Chondrocyte (in vitro differentiated cells): Measurements from ENCODE around the gene DPYD. TPM values are rescaled to one million over a fixed set of nuclear protein-coding genes. Genes with fewer than 3 reads are reported as not detected.
A peak's percentile ranks its signal among the peaks of the same experiment; 100 is the strongest.

ENCODE experiments used
- DNase-seq: peaks from one replicate; pipeline ENCODE4 v3.0.0; 2021; ENCODE audit warnings: mixed read lengths, low spot score
- H3K27ac Mint-ChIP-seq: one replicate; pipeline ENCODE4 v1.8.0; 2021; ENCODE audit warnings: mild to moderate bottlenecking, moderate library complexity, mixed read lengths; ENCODE audit not compliant: unreplicated experiment
- H3K27me3 Mint-ChIP-seq: 2 replicates; pipeline ENCODE4 v1.8.0; 2021; ENCODE audit warnings: low read depth, mixed read lengths
- H3K36me3 Mint-ChIP-seq: 2 replicates; pipeline ENCODE4 v1.8.0; 2021; ENCODE audit warnings: low read depth, mixed read lengths
- H3K4me1 Mint-ChIP-seq: 2 replicates; pipeline ENCODE4 v1.8.0; 2021; ENCODE audit warnings: low read depth, mild to moderate bottlenecking, mixed read lengths
- H3K4me3 Mint-ChIP-seq: one replicate; pipeline ENCODE4 v1.8.0; 2021; ENCODE audit warnings: mild to moderate bottlenecking, moderate library complexity, mixed read lengths; ENCODE audit not compliant: unreplicated experiment
- H3K9me3 Mint-ChIP-seq: 2 replicates; pipeline ENCODE4 v1.8.0; 2021; ENCODE audit warnings: low read depth, mixed read lengths
- total RNA-seq: library from RNA; stranded (reverse); gene quantifications from 3 replicates; pipeline ENCODE4 v1.2.1, GENCODE V29; 2021
- TF ChIP-seq, protein P1 (sequence below): fragments of 200-600 bp; sonication (generic); IDR thresholded peaks from 2 replicates; pipeline ENCODE4 v1.5.0; 2021; ENCODE audit warnings: antibody characterized with exemption, mild to moderate bottlenecking, moderate library complexity

Gene DPYD
- total RNA-seq, 1 donor from 2014 or later = 5.3 TPM

GRCh38 chr1:97721221-97721620 lies 199.6 kb downstream of the DPYD start:
- H3K4me1 Mint-ChIP-seq = peaks cover 21% of the 10 kb centered on the region
- H3K4me3 Mint-ChIP-seq = no peak overlapping the region
- H3K27me3 Mint-ChIP-seq = no peaks in the 10 kb centered on the region
- TF ChIP-seq, protein P1, sequence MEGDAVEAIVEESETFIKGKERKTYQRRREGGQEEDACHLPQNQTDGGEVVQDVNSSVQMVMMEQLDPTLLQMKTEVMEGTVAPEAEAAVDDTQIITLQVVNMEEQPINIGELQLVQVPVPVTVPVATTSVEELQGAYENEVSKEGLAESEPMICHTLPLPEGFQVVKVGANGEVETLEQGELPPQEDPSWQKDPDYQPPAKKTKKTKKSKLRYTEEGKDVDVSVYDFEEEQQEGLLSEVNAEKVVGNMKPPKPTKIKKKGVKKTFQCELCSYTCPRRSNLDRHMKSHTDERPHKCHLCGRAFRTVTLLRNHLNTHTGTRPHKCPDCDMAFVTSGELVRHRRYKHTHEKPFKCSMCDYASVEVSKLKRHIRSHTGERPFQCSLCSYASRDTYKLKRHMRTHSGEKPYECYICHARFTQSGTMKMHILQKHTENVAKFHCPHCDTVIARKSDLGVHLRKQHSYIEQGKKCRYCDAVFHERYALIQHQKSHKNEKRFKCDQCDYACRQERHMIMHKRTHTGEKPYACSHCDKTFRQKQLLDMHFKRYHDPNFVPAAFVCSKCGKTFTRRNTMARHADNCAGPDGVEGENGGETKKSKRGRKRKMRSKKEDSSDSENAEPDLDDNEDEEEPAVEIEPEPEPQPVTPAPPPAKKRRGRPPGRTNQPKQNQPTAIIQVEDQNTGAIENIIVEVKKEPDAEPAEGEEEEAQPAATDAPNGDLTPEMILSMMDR = no peak
- DNase-seq = no peak
- peaks cover 8% of the 10 kb centered on the region for H3K36me3 Mint-ChIP-seq
- H3K27ac Mint-ChIP-seq = peak overlapping the region; percentile 41
- peaks cover 22% of the 10 kb centered on the region for H3K9me3 Mint-ChIP-seq

- H3K4me1 Mint-ChIP-seq = no peaks in the 10 kb centered on the region
Observed at GRCh38 chr1:97712980-97713379, 207.9 kb downstream of the DPYD start.

GRCh38 chr1:97711858-97712257 lies 209.0 kb downstream of the DPYD start:
- Mint-ChIP-seq H3K4me1 (no peaks in the 10 kb centered on the region), H3K27me3 (no peaks in the 10 kb centered on the region), H3K9me3 (peaks cover 3% of the 10 kb centered on the region), H3K4me3 (no peak overlapping the region), H3K36me3 (no peaks in the 10 kb centered on the region), H3K27ac (no peak overlapping the region)
- TF ChIP-seq, protein P1 = no peak
- no peak for DNase-seq

More at GRCh38 chr1:97712980-97713379, 207.9 kb downstream of the DPYD start:
- TF ChIP-seq, protein P1 = no peak
- no peak for DNase-seq
- peaks cover 9% of the 10 kb centered on the region for H3K9me3 Mint-ChIP-seq
- no peak overlapping the region for H3K4me3 Mint-ChIP-seq
- H3K36me3 Mint-ChIP-seq = peaks cover 5% of the 10 kb centered on the region
- H3K27me3 Mint-ChIP-seq = no peaks in the 10 kb centered on the region
- H3K27ac Mint-ChIP-seq = no peak overlapping the region

DNA sequence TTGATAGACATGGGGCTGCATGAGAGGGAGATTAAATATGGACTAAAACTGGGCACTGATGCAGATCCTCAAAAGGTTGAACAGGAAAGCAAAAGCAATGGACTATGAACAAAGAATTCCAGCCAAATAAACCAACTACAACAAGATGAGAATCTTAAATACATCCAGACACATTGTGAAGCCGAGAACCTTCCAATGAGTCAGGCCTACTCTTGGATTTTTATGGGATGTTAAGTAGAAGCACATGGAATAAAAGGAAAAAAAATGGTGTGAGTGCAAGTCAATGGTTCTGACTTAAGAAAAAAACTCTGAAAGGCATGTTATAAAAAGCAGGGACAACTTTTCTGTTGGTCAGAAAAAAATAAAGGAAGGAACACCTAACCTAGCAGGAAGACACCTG lies 227.2 kb downstream of the DPYD start:
- H3K9me3 Mint-ChIP-seq = no peaks in the 10 kb centered on the region
- no peaks in the 10 kb centered on the region for H3K27me3 Mint-ChIP-seq
- TF ChIP-seq, protein P1 = no peak
- no peak for DNase-seq
- H3K27ac Mint-ChIP-seq = no peak overlapping the region
- H3K36me3 Mint-ChIP-seq = peaks cover 4% of the 10 kb centered on the region
- no peak overlapping the region for H3K4me3 Mint-ChIP-seq
- H3K4me1 Mint-ChIP-seq = no peaks in the 10 kb centered on the region

- TF ChIP-seq, protein P1 = no peak
- no peaks in the 10 kb centered on the region for H3K9me3 Mint-ChIP-seq
- no peak for DNase-seq
- H3K27me3 Mint-ChIP-seq = no peaks in the 10 kb centered on the region
- no peak overlapping the region for H3K27ac Mint-ChIP-seq
- no peak overlapping the region for H3K4me3 Mint-ChIP-seq
- H3K4me1 Mint-ChIP-seq = no peaks in the 10 kb centered on the region
- H3K36me3 Mint-ChIP-seq = peaks cover 7% of the 10 kb centered on the region
Observed at GRCh38 chr1:97691325-97691724, 229.5 kb downstream of the DPYD start.
